Fibroblast of skin of abdomen (primary cell): ENCODE data around the gene TIMM17B.

ENCODE experiments used
- DNase-seq: peaks from one replicate; pipeline ENCODE4 v3.0.0-alpha.2; 2013

TIMM17B gene

DNA sequence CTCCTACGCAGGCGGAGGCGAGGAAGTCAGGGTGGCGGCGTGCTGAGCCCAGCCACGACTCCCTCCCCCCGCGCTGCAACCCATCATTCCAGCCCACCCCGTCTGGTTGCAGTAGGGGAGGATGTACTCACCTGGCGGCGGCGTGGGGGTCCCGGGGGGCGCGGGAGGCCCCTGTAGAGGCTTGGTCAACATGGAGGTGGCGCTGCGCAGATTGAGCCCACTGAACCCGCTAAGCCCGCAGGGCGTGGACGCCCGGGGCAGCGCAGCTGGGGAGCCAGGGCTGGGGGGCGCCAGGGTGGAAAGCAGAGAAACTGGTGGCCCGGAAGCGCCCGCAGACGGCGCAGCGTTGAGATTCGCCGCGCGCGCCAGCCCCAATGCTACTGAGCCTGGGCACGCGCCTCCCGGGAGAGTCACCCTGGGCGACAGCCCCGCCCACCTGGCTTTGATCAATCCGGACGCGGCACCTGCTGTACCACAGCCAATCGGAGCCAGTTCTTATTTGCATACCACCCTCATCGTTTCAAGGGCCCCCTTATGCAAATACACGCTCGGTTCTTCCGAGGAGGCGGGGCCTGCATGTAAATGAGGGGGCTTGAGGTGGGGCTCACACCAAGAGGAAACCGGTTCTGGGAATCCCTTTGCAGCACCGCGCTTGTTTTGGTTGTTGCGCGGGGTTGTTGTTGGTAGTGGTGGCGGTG, 21.2 kb upstream of the TIMM17B start, which contains the start of gene PIM2:
TSS of gene PIM2 (minus strand) at position 382 of the 698 bp plus-strand sequence. CDS start at position 192, 190 bp downstream.
- peak; percentile 69 for DNase-seq

DNA sequence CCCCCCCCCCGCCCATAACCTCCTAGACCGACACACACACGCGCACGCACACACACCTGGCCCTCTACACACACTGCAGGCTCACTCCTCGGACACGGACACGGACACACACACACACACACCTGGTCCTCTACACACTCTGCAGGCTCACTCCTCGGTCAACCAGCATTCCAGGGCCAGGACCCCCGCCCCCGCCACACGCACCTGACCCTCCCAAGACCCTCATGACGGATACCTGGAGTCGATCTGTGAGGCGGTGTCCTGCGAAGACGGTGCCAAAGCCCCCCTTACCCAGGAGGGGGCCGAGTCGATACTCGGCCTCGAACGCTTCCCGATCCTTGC, 20.7 kb upstream of the TIMM17B start:
- no peak for DNase-seq

DNA sequence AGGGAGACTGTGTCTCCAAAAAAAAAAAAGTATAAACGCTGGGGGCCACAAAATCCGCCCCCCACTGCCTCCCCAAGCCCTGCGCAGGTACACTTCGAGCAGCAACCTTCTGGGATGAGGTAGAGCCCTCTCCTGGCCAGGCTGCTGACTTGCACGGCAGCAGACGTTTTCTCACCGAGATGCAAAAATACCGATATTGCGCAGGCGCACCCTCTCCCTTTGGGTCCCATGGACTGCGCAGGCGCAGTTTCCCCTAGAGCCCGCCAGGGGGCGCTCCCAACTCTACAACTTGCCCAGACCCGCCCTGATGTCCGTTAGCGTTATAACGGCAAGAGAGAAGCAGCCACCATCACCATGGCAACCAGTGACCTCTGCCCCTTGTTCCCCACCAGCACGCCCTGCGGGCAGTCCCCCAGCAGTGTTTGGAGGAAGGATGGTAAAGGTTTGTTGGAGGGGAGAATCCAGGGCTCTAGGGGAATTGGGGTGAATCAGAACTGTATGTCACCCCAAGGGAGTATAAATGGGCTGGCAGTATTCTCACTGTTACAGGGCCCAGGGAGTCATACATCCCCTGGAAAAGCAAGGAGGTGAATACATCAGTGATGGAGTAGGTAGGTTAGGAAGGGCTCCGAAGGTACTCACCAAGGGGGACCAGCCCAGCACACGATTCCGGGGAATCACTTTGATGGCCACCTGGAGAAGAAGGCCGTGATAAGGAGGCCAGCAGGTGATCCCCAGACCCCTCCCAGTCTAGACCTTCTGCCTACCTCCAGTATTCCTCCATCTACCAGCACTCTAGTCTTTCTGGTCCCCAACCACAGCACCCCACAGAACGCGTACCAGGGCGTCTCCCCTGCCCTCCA, 19.8 kb upstream of the TIMM17B start:
- peak; percentile 85 for DNase-seq

DNA sequence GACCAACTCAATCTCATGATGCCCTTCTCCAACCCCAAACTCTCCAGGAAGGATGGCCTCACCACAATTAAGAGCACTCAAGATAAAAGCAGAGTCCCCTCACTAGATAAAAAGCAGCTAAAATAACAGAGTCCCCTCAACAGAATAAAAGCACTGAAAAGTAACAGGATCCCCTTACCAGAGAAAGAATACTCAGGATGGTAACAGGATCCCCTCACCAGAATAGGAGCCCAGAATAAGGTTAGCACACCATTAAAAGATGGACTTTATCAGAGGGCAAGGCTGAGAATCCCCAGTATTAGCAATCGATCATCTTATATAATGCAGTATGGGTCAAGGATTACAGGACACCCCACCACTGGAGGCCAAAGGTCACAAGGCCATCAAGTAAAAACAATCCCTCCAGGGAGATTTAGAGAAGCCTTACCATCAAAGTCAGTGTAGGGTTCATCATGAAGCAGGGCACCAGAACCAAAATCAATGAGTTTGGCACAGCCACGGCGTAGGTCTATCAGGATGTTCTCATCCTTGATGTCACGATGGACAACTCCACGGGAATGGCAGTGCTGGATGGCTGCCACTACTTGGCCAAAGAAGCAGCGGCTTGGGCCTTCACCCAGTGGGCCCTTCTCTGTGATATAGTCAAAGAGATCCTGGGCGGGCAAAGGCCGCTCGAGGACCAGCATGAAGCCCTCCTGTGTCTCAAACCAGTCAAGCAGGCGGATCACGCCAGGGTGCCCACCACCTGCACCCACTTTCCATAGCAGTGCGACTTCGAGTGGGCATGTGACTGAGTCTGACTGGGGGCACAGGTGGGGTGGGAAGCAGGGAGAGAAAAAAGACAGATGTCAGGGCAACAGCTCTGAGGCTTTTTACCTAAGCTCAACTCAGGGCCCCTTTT, 17.3 kb upstream of the TIMM17B start:
- DNase-seq = no peak

DNA sequence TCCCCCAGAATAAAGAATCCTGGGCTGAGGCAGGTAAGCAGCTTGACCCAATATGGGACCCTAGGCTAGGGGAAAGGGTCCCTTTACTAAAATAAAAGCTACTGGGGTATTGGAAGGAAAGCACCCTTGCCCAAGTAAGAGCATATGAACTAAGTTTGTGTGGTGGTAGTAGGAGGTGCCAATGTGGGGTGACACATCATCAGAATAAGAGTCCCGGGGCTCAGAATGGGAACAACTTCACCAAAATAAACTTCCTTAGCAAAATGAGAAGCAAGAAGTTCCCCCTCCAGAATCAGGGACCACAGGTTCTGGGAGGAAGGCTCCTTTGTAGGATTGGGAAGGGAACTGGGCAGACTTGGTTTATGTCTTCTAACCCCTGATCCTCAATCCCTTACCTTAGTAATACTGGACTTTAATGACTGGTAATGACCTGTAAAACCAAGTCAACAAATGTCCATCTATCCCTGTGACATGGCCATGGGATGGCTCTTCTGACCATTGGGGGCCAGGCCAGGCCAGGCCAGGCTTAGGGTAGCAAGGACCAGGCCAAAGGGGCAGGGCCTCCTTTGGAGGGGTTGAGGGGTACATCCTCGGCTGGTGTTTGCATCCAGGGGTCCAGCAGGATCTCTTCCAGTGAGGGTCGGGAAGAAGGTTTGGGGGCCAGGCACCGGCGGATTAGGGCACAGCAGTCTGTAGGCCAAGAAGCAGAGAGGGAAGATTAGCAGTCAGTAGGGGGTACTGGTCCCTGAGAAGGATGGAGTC, 16.2 kb upstream of the TIMM17B start:
- DNase-seq = no peak

DNA sequence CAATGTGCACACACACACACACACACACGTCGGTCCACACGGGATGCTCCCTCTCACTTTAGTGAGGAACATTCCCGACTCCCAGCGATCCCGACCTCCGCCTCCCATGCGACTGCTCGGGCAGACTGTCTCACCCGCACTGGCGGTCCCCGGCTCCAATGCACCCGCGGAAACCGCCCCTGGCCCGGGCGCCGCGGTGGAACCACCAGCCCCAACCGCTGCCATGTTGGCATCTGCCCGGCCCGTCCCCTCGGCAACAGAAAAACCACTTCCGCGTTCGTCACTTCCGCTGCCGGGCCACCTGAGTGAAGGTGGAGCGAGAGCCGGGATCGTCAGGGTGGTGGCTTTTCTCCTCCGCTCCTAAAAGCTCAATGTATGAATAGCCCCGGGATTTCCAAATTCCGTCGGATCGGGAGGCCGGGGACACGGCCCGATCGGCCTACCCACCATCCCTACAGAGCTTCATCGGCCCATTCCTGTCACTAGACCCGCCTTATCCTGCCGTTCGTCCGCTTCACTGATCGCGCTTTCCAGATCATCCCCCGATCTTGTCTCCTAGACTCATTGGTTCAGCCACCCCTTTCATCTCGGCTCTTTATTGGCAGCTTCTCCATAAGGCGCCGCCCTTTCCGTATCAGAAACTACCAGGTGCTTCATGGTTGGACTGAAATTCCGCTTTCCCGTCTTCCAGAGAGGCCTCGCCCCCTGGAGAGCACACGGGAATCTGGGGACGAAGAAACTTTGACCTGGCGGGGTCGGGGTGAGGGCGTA, 14.0 kb upstream of the TIMM17B start, which contains the start of gene SLC35A2:
TSS of gene SLC35A2 (minus strand) at position 235 of the 771 bp plus-strand sequence. CDS start at position 225, 10 bp downstream.
- peak; percentile 61 for DNase-seq

DNA sequence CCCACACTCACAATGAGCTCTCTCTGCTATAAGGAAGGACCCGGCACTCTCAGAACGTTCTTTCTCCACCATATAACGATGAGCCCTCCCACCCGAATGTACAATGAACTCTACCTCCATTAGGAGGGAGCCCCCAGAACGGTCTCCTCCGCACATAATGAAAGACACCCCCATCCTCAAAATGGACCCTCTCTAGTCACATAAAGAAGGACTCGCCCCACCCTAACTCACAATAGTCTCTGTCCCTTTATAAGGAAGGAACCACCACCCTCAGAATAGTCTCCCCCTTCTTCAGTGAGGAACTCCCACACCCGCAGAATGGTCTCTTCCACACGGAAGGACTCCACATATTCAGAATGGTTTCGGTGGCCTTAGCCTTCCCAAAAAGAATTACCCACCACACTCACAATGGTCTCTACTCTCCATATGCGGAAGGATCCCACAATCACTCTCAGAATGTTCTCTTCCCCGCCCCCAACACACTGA, 13.4 kb upstream of the TIMM17B start:
- peak; percentile 20 for DNase-seq

DNA sequence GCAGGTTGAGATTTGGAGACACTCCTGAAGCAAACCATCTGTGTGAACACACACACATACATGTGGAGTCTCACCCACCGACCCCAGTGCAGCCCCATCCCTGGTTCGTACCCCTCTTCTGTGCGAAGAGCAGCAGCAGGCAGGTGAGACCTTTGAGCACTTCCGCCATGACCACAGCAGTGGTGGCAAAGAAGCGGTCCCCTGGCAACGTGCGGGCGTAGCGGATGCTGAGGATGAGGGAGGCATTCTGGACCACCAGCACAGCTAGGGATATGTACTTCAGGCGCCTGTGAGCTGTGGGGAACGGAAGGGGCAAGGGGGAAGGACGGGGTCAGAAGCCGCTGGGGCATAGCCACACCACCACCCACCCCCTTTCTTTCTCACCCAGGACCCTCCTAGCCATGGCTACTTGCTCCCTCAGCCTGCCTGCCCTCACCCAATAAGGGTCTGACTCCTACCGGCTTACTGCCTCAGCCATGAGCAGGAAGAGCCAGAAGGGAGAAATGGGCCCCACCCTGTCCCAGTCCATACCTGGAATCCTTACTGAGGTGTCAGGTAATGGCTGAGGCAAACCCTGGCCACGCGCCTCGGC, 12.2 kb upstream of the TIMM17B start:
- DNase-seq = no peak

DNA sequence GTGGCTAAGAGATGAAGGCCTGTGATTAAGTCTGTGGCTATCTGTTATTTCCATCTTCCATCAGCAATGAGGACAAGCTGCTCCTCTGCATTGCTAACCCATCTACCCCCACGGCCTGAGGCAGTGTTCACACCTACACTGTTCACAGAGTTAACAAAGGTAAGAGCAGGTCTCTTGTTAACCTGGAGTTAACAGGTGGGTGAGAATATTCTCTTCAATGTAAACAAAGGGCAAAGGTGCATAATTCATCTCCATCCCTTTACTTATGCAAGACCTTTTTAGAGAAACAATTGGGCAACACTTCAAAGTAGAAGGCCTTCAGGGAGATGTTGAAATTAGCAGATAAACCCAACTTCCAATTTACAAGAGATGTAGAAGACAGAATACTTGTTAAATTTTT, 11.0 kb upstream of the TIMM17B start:
- no peak for DNase-seq

DNA sequence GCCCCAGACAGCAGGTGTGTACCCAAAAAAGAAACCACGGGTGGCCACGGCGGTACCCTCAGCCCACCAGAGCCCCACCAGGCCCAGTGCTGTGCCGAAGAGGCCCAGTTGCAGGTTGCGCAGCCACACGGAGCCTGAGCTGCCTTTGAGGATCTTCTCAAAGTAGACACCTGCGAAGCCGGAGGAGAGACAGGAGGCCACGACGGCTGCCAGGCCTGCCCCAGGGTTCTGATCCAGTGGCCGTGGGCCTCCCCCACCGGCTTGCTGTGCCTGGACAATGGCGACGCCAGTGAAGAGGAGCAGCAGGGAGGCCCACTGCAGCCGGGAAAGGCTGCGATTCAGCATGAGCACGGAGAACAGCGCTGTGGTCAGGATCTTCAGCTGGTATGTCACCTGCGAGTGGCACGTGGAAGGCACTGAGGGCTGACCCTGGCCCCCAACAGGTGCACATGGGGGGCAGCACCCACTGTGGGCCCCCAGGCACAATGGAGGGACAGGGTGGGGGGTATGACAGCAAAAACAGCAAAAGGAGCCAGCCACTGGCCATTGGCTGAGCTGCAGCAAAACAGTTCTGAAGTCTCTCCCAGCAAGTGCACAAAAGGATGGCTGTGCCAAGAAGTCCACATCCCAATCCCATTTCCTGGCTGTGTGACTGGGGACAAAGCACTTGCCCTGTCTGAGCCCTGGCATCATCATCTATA, 7.7 kb upstream of the TIMM17B start:
- no peak for DNase-seq

DNA sequence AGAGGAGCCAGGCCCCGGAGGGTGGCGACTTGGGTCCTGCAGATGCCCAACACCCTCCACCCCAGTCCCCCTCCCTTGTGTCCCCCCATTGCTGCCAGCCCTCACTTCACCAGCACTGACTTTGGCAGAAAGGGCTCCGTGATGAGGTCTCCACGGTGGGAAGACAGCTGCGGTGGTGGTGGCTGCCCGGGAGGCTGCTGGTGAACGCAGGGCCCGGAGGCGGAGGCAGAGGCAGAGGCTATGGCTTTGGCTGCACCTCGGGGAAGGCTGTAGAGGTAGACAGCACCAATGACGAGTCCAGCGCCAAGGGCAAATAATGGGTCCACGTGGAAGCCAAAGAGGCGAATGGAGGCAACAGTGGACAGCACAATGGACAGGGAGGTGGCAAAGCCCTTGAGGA, 7.1 kb upstream of the TIMM17B start:
- no peak for DNase-seq

DNA sequence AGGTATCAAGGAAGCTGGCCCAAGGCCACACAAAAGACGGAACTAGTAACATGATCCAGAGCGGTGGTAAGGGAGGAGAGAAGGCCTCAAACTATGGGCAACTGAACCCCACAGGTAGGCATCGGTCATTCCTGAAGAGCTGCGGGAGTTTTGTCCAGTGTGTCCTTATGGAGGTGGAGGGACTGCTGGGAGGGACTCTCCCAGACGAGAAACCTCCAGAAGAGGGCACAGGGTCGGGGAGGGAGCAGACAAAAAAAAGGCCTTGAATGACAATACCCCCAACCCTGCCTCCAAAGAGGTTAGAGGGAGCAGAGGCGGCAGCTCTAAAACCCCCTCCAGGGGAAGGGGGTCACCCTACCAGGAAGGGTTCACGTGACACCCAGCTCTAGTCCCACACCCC, 6.6 kb upstream of the TIMM17B start:
- DNase-seq = no peak

DNA sequence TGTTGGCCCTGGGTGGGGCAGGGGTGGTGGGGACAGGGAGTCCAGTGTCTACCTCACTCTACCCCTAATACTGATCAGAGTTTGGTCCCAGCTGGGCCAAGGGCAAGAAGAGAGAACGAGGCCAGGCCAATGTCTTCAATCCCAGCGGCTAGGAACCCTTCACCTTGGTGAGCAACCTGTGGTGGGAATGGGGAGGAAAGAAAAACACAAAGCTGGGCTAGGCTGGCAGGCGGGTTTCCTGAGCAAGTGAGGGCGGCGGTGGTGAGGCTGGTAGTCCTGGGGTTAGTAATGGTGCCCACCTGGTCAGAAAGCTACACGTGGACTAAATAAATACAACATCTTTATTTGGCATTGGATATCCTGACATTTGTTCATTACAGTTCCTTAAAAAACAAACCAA, 5.7 kb upstream of the TIMM17B start:
- no peak for DNase-seq

DNA sequence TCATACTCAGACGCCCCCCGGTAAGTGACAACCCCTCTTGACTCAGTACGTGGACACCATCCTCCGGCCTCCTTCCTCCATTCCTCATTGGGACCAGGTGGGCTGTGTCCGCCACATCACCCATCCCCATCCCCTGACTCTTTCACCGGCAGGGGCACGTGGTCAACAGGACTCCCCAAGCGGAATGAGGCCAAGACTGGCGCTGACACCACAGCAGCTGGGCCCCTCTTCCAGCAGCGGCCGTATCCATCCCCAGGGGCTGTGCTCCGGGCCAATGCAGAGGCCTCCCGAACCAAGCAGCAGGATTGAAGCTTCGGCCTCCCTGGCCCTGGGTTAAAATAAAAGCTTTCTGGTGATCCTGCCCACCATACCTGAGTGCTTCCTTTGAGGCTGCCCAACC, 5.2 kb upstream of the TIMM17B start:
- no peak for DNase-seq

DNA sequence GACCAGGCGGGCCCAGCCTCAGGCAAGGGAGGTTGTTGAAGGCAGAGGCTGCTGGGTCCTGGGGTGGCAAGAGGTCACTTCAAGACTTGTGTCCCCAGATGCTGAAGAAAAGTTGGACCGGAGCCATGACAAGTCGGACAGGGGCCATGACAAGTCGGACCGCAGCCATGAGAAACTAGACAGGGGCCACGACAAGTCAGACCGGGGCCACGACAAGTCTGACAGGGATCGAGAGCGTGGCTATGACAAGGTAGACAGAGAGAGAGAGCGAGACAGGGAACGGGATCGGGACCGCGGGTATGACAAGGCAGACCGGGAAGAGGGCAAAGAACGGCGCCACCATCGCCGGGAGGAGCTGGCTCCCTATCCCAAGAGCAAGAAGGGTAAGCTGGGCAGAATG, 4.6 kb upstream of the TIMM17B start:
- no peak for DNase-seq

DNA sequence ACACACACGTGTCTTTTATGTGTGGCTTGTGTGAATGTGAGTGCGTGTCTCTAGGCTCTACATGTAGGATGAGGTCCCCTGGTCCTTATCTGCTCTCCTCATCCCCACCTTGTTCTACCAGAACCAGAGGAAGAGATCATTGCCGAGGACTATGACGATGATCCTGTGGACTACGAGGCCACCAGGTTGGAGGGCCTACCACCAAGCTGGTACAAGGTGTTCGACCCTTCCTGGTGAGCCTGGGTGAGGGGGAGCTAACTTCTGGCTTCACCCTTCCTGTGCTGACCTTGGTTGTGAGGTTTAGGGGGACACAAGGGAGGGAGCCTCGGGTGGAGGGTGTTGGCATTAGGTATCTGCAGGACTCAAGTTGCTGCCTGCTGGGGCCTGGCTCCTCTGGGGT, 3.5 kb upstream of the TIMM17B start:
- no peak for DNase-seq

DNA sequence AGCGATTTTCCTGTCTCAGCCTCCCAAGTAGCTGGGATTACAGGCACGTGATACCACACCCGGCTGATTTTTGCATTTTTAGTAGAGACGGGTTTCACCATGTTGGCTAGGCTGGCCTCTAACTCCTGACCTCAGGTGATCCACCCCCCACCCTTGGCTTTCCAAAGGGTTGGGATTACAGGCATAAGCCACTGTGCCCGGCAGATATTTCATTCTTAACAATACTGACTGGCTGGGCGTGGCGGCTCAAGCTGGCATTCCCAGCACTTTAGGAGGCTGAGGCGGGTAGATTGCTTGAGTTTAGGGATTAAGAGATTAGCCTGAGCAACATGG, 1.5 kb upstream of the TIMM17B start:
- DNase-seq = no peak

DNA sequence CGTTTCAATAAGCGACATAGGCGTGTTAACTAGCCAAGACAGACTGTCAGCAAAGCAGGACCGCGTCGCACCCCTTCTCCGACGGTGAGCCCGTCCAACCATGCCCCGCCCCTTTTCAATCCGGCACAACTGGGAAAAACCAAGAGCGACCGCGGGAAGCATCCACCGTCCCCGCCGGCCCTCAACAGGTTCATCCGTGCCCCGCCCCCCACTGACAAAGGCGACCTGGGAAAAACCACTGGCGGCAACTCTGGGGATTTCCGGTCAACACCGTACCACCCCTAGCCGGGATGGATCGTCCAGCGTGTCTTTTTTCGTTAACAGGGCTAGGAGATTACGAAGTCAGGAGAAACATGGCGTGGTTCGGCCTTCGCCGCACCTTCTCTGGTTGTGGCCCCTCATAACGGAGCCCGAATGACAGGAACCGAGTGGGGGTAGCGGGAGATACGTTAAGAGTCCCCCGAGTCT, 377 bp downstream of the TIMM17B start:
- DNase-seq = peak; percentile 65

DNA sequence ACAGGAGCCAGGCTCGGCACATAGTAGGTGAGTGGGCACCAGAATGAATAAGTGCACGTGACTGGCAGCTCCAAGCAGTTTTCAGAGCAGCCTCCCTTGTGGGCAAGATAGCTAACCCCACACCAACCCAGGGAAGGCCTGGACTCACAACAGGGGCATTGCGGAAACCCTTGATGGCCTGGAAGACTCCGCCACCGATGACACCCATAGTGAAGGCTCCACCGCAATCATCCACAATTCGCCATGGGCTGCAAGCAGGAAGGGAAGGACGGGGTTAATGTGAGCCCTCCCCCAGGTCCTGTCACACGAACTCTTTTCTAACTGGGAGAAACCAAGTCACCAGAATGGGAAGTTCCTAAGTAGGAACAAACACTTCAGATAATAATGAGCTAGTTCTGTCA, 957 bp downstream of the TIMM17B start:
- DNase-seq = peak; percentile 7

DNA sequence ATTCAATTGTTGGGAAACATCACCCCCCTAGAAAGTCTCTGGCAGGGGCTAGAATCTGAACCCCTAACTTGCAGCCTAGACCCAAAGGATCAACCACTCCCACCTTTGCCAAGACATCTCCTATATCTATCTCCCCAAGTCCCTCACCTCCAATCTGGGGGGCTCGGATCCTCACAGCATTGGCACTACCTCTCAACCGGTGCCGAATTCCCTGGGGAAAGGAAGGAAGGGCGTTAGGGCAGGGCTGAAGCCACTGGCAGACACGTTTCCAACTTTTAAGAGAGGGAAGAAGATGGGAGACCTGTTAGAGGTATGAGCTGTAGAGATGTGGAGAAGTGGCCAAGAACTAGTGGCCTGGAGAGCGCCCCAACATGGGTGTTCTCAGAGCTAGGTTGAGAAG, 2.7 kb downstream of the TIMM17B start:
- DNase-seq = no peak
